GM21447 (cell line): ENCODE measurements around the gene PLPP7.

Experiments
- ATAC-seq: cut with Tn5 transposase; IDR thresholded peaks from one replicate; pipeline ENCODE4 v1.9.1; 2021; ENCODE audit not compliant: unreplicated experiment

Gene PLPP7

GRCh38 chr9:131303381-131304321 lies 14.1 kb downstream of the PLPP7 start:
- ATAC-seq, result no peak

- ATAC-seq, result no peak
These were observed 15.3 kb downstream of the PLPP7 start for GRCh38 chr9:131304676-131305355.

DNA sequence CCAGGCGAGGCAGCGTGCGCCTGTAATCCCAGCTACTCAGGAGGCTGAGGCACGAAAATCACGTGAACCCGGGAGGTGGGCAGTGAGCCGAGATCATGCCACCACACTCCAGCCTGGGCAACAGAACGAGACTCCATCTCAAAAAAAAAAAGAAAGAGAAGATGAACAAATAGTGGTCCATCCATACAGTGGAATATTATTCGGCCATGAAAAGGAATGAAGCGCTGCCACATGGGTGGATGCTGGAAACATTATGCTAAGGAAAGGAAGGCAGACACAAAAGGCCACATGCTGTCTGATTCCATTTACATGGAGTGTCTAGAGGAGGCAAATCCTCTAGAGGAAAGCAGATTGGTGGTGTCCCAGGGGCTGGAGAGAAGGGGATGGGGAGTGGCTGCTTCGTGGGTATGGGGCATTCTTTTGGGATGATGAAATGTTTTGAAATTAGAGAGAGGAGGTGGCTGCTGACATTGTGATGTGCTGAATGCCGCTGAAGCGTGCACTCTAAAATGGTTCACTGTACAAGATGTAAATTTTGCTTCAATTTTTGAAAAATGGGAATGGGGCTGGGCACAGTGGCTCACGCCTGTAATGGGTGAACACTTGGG lies 17.0 kb downstream of the PLPP7 start:
- no peak for ATAC-seq

DNA sequence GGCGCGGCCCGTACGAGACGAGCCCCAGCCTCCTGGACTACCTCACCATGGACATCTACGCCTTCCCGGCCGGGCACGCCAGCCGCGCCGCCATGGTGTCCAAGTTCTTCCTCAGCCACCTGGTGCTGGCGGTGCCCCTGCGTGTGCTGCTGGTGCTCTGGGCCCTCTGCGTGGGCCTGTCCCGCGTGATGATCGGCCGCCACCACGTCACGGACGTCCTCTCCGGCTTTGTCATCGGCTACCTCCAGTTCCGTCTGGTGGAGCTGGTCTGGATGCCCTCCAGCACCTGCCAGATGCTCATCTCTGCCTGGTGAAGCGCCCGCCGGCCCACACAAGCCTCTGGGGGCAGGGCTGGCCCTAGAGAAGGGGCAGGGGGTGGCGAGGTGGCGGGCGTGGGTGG lies 18.5 kb downstream of the PLPP7 start:
- no peak for ATAC-seq

DNA sequence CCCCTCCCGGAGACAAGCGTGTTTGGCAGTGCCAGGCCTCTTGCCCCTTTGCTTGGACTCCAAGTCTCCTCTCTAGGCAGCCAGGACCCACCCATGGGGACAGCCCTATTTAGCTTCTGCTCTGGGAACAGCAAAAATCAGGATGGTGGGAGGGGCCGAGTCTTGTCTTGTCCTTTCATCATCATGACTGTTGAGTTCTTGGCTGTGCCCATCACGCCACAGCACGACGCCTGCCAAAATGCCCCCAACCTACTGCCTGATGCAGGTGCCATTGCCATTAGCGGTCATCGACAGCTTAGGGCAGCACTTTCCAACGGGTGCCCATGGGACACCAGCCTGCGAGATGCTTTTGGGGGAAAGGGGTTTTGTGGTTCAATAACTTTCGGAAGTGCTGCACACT lies 18.9 kb downstream of the PLPP7 start:
- no peak for ATAC-seq

- ATAC-seq, result no peak
These were observed 19.5 kb downstream of the PLPP7 start for GRCh38 chr9:131308906-131309529.

DNA sequence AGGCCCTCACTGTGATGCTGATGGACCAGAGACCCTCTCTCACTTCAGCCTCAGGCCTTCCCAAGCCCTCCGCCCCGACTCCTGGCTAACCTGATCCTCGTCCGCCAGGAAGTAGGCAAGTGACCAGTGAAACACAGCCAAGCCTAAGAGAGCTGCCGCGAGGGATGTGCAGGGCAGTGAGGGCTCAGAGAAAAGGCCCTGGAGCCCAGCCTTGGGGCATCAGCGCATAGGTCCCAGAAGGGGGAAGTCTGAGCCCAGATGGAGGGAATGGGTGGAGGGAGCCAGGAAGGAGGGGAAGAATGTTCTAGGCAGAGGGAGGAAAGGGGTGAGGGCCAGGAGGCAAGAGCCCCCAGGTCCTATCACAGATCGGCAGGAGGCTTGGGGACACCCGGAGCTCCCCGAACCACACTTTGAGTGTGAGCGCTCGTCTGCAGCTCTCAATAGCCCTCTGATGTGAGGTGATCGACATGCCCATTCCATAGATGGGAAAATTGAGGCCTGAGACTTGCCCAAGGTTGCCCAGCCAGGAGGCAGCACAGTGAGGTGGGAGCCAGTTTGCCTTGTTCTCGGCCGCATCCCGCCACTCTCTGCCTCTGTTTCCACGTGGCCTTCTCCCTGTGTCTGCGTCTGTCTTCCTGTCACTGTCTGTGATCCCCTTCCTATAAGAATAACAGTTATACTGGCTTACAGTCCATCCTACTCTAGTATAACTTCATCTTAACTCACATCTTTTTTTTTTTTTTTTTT lies 20.2 kb downstream of the PLPP7 start:
- ATAC-seq, result no peak

- no peak for ATAC-seq
These were observed 21.5 kb downstream of the PLPP7 start for GRCh38 chr9:131310833-131311554.

GRCh38 chr9:131312246-131312645 lies 22.7 kb downstream of the PLPP7 start:
- ATAC-seq, result no peak

GRCh38 chr9:131312822-131313770 lies 23.6 kb downstream of the PLPP7 start:
- ATAC-seq, result no peak

DNA sequence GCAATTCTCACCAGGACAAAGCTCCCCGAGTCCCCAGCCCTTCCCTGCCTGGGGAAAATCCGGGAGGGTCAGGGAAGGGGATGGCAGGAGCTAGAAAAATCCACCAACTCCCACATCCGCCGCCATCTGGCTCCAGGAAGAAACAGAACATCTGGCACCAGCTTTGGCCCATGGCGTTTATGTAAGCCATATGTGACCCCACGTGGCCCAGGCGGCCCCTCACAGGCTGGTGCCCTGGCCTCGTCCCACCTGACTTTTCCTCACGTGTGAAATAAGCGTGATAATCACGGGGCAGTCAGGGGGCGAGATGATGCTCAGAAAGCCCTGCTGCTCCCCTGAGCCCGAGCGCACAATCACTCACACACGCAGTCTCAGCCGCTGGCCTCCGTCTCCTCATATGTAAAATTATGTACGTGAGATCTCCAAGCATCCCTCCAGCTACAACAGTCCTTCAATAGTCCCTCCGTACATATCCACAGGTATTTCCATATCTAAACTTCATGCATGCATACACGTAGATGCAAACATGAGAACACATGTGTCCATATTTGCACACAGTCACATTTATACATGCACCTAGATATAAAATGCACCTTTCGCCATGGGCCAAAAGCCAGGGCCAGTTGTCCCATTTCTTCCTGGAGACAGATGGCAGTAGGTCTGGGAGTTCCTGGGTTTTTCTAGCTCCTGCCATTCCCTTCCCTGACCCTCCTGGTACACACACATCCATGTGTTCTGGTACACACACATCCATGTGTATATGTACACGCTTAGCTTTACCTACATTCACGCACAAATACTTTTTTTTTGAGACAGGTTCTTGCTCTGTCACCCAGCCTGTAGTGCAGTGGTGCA lies 28.9 kb downstream of the PLPP7 start:
- ATAC-seq, result no peak

DNA sequence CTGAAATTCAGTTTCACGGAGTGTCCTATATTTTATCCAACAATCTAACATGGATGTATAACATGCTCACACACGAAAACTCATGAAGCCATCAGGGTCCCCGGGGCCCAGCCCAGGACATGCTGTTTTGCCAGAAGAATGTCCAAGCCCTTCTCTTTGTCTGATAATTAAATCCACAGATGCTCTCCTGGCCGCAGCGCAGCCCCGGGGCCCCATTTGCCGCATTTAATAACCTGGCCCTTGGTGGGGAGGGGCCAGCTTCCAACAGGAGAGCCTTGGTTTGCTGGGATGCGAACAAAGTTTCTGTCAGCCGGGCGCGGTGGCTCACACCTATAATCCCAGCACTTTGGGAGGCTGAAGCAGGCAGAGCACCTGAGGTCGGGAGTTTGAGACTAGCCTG lies 30.0 kb downstream of the PLPP7 start:
- ATAC-seq, result no peak

- ATAC-seq, result no peak
These were observed 30.6 kb downstream of the PLPP7 start for GRCh38 chr9:131320031-131320685.

DNA sequence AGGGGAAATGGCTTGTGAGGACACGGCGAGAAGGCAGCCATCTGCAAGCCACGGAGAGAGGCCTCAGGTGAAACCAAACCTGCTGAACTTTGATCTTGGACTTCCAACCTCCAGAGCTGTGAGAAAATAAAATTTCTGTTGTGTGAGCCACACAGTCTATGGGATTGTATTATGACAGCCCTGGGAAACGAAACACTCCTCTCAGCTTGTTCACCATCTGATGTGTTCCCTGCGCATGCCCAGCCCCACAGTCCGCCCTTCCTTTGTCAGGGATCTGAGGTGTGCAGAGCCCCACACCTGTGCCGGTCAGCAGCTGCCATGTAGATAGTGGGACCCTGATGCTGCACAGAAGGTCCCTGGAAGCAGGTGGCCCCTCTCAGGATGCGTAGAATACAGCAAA lies 34.1 kb downstream of the PLPP7 start:
- ATAC-seq, result no peak

DNA sequence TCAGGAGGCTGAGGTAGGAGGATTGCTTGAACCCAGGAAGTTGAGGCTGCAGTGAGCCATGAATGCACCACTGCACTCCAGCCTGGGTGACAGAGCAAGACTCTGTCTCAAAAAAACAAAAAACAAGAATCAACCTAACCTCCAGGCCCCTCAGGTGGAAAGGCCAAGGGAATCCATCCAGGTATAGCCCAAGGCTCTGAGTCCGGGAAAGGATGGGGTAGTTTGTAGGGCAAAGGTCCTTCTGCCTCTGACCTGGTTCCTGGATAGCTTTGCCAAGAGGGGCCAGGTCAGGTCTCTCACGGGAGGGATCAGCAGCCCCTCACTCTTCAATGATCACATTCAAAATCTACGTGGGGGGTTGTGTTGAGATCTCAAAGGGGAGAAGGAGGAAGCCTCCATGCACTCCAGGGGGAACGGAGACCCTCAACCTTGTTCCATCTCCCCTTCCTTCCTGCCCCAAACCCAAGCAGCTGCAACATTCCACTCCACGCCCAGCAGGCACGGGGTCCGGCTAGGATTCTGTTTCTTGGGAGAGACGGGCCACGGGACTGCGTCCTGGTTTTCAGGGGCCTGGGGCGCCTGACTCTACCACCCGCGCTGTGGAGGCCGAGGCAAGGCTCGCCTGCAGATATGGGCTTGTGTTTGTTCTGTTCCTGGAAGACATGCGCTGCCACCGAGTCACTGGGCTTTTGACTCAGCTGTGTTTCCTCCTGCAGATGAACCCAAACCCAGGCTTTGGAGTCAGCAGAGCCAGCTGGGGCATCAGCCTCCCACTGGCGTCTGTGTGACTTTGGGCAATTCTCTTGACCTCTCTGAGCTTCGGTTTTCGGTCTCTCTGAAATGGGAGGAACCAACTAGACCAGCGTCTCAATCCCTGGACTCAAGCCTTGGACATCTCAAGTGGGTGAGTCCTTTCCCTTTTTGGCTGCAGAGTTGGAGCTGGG lies 35.5 kb downstream of the PLPP7 start:
- ATAC-seq, result no peak

DNA sequence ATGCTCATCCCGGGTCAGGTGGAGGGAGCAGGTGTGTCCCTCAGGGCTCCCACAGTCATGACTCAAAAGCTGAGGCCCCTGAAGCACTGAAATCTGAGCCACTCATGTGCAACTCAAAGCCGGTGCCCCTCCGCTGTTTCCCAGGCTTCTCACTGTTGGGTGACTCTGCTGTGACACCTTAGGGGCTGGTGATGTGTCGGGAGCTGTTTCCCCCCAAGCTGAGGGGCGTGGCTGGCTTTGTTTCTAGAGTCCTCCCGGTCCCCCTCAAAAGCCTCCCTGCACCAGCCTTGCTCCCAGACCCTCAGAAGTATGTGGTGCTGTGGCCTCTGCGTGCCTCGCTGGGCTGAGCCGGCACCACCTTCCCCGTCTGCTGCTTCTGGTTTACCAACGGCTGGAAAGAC lies 39.7 kb downstream of the PLPP7 start:
- ATAC-seq, result no peak
